AML-193 (cell line): ENCODE measurements around the gene UNC13C.
"Not testable (repeated sequence)": the region's sequence is repeated elsewhere in the genome, so short reads cannot be mapped to it uniquely, and the experiment has no call there.

Experiments
- DNase-seq, 2 experiments: peaks; one replicate each; lab custom pipeline; 2025; lab: John Stamatoyannopoulos, UW

UNC13C gene

DNA sequence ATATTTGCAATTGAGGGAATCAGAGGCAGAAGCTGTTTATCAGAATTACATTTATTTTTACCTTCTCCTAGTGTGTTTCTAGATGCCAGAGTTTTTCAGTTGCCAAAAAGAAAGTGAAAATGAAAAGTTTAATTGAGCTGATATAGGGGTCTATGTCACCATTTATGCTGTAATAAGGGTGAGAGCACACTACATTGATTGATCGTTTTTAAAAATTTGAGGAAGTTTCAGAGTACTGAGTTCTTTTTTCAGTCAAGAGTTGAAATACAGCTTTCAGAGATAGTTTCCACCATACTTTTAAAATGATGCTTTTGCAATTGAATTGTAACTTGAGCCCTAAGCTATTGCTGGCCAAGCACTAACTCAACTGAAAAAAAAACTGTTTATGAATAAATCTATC, 326.9 kb downstream of the UNC13C start:
- no peak for DNase-seq

DNA sequence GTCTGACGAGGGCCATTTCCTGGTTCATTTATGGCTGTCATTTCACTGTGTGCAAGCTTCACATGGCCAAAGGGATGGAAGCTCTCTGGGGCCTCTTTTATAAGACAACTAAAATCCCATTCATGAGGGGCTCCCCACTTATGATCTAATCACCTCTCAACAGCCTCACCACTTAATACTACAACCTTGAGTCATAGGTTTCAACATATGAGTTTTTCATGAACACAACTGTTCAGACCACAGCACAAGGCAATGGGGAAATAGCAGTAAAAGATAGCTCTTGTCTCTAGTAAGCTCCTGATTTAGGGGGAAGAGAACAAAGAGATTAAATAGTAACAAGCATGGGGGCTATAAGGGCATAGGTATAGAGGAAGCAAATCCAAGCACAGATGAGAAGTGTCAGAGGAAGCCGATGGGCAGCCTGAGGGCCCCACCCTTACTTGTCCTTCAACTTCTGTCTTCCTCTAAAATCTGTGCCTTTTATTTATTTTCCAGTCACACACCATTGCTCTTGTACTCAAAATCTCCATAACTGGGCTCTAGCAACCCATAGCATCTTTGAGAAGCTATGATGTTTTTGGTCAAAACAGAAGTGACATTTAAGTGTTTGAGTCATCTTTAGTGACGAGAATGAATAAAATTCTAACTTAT, 329.1 kb downstream of the UNC13C start:
- no peak for DNase-seq

GRCh38 chr15:54307926-54308325, 329.7 kb downstream of the UNC13C start:
- DNase-seq = no peak

DNA sequence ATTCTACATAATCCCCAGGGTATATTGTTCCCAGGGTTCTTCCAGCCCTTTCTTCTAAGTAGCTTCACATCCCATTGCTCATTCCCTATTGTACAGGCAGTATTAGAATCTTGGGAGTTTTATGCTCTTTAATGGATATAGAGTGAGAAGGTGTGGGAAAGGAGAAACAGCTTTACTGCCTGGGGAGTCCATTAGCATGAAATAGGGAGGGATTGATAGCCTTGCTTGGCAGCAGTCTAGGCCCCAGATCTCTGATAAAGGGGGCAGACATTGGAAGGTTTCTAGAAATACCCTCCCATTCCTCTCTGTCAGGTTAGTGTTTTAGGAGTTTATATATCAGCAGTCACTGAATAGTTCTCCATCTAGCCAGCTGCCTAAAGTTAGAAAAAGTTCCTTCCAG, 334.3 kb downstream of the UNC13C start:
- DNase-seq = no peak

DNA sequence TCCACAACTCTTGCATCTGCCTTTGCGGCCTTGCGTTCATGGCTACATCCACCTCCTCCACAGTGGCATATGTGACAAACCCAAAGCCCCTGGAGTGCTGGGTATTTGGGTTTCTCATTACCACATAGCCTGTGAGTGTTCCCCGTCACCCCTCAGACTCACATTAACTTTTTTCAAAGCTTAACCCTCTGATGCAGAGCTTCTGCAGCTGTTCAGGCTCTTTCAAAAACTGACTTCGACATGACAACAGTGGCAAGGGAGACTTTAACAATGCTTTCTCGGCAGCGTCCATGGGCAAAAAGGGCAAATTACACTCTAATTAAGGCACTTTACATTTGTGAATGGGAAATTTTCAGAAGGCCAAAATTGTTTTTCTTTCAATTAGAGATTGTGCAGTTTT, 343.2 kb downstream of the UNC13C start:
- no peak for DNase-seq

DNA sequence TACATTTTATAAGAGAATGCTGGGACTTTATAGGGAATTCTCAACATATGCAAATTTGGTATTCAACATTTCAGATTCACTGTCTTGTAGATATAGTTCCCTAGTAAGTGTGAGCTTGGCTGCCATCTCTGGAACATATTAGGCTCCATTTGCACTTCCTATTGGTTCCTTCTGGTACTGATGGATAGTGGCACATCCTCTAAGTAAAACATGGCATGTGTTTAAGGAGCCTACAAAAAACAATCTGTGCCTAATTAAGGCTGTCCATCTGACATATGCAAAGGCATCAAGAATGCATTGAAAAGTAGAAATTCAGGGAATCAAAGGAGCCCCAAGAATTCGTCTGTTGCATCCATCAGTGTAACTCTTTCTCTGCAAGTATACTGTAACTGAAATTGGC, 344.1 kb downstream of the UNC13C start:
- DNase-seq = no peak

DNA sequence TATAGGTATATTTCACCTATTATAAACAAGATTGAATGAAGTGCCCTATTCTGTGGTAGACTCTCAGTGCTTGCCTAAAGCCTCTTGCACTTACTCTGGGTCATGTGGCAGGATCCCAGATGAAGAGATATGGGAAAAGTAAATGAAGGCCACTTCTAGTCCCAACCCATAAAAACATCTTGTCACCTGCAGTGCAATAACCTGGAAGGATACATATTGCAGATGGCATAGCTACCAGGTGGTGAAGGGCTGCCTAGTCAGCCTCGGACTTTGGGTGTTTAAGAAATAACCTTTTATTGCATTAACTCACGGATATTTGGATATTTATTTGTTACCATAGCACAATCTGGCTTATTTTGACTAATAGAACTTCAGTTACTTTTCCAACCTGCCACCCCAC, 367.1 kb downstream of the UNC13C start:
- no peak for DNase-seq

- no peak for DNase-seq
Observed at GRCh38 chr15:54345827-54346226, 367.6 kb downstream of the UNC13C start.

GRCh38 chr15:54347082-54347827, 369.0 kb downstream of the UNC13C start:
- no peak for DNase-seq

- no peak for DNase-seq
Observed at GRCh38 chr15:54353726-54354125, 375.5 kb downstream of the UNC13C start.

- no peak for DNase-seq
Observed at GRCh38 chr15:54354341-54354740, 376.1 kb downstream of the UNC13C start.

DNA sequence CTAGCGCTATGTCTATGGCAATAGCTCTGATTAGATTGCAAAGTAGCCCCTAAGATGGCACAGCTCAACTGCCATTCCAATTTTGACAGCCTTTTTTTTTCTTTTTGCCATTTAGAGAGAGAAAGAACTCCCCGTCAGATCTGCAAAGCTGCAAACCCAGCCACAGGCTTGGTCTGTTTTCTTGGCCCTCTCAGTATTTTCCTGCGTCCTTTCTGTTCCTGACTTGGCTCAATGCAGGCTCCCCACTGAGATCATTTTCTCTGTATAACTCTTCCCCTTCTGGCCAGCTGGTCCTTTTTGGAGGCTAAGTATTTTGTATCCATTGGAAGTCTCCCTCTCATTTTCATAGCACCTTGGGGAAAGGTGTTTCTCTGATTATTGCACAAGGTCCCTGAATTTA, 386.7 kb downstream of the UNC13C start:
- no peak for DNase-seq

DNA sequence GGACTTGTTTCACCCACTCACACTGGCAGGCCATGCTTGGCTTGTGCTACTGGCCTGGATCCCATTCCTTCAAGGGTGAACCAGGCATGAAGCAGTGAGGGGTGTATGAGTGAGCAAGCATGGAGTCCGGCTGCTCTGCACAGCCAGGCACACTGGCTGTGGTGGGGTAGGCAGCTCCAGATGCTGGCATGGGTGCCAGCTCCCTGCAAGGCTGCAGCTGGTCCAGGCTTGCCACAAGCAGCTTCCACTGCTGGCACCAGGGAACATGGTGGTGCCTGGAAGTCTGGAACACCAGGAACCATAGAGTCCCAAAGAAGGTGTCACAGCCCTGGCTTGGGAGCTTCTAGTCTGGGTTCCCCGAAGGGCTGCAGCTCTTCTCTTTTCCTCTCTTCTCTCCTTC, 395.1 kb downstream of the UNC13C start:
- DNase-seq = no peak

- DNase-seq = no peak
Observed at GRCh38 chr15:54374184-54374952, 396.1 kb downstream of the UNC13C start.

GRCh38 chr15:54387799-54388198, 409.6 kb downstream of the UNC13C start:
- no peak for DNase-seq

DNA sequence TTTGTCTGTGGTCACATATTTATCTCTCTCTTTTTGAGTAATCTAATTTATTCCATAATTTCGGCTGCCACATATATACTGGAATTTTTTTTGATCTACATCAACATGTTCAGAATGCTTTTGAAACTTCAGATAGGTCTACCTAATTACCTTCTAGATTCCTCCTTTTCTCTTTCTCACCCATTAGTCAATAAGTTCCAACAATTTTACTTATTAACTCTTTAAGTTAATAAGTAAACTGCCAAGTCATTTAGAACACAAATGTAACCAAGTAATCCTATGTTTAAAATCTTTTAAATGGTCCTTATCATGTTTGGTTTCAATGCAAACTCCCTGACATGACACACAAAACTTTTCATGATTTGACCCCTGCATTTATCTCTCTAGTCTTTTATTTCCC, 410.5 kb downstream of the UNC13C start:
- no peak for DNase-seq

GRCh38 chr15:54410481-54410880, 432.2 kb downstream of the UNC13C start:
- DNase-seq = no peak

GRCh38 chr15:54424171-54424570, 445.9 kb downstream of the UNC13C start:
- DNase-seq = no peak

DNA sequence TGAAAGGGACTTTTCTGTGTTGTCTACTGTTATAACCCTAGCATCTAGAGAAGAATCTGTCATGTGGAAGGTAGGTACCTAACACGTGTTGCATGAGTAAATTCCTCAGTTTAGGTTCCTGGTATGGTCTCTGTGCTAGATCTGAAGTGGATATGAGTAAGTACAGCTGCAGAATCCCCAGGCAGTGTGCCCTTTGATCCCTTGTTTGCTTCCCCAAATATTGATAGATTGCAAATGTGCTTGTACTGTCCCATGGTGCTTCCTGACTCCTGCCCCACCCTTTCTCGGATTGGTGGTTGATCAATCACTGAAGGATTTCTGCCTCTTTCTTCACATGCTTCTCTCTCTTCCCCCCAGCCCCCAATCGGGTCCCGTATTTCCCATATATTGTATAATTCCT, 450.4 kb downstream of the UNC13C start:
- DNase-seq = no peak

- DNase-seq = not testable (repeated sequence)
Observed at GRCh38 chr15:54450288-54450687, 472.0 kb downstream of the UNC13C start.

- no peak for DNase-seq
Observed at GRCh38 chr15:54456413-54456812, 478.2 kb downstream of the UNC13C start.

- DNase-seq = no peak
Observed at GRCh38 chr15:54462511-54462913, 484.3 kb downstream of the UNC13C start.

GRCh38 chr15:54481819-54482218, 503.6 kb downstream of the UNC13C start:
- no peak for DNase-seq
